HEK293 (cell line): ENCODE data around the gene PLEKHA1.

Experiments
- CTCF ChIA-PET: fragments of 350-600 bp; formaldehyde crosslinking; extraction: SDS; loops from one replicate; lab custom pipeline; 2021; ENCODE audit warnings: antibody characterized with exemption; lab: Yijun Ruan, JAX
- POLR2A ChIA-PET: fragments of 300-600 bp; formaldehyde crosslinking; extraction: SDS; loops from one replicate; lab custom pipeline; 2020; ENCODE audit warnings: antibody characterized with exemption, inconsistent platforms; lab: Yijun Ruan, JAX
- H3K27ac ChIP-seq: fragments of 200-500 bp; sonication (Bioruptor generic); 2 replicates; pipeline ENCODE4 v1.5.1; 2014; ENCODE audit warnings: low read depth, low read length, control low read depth, inconsistent platforms; ENCODE audit errors: extremely low read depth
- H3K36me3 ChIP-seq, 2 experiments: fragments of 200-500 bp in 1 of 2; sonication (Bioruptor generic) in 1 of 2; 1 replicate in 1 of 2; 2 replicates in 1 of 2; pipeline ENCODE4 v1.5.1; 2014 to 2017; ENCODE audit warnings: inconsistent platforms in 2 of 2, low read length in 2 of 2; ENCODE audit not compliant: control insufficient read depth in 2 of 2, insufficient read depth in 1 of 2
- H3K4me1 ChIP-seq: fragments of 200-500 bp; sonication (Bioruptor generic); 2 replicates; pipeline ENCODE4 v1.5.1; 2014; ENCODE audit warnings: mild to moderate bottlenecking, low read length, inconsistent platforms; ENCODE audit not compliant: control insufficient read depth, insufficient read depth
- H3K4me3 ChIP-seq: 2 replicates; pipeline ENCODE4 v1.5.1; 2011; ENCODE audit warnings: low read depth, mild to moderate bottlenecking, control low read depth, low read length, moderate library complexity
- H3K9me3 ChIP-seq: fragments of 200-500 bp; sonication (Bioruptor generic); 2 replicates; pipeline ENCODE4 v1.5.1; 2014; ENCODE audit warnings: low read depth, low read length, inconsistent platforms; ENCODE audit not compliant: control insufficient read depth, insufficient read depth
- EGR2 ChIP-seq: fragments of 450-650 bp; formaldehyde crosslinking; IDR thresholded peaks from 2 replicates; pipeline ENCODE4 v1.5.1; 2016; ENCODE audit warnings: low read depth, missing biosample characterization, missing genetic modification characterization
- GLIS2 ChIP-seq: fragments of 450-650 bp; formaldehyde crosslinking; IDR thresholded peaks from 2 replicates; pipeline ENCODE4 v1.5.1; 2016; ENCODE audit warnings: missing biosample characterization, missing genetic modification characterization
- KLF8 ChIP-seq: fragments of 450-650 bp; formaldehyde crosslinking; IDR thresholded peaks from 2 replicates; pipeline ENCODE4 v1.5.1; 2016; ENCODE audit warnings: missing biosample characterization, missing genetic modification characterization
- SP2 ChIP-seq: fragments of 450-650 bp; formaldehyde crosslinking; IDR thresholded peaks from 2 replicates; pipeline ENCODE4 v1.5.1; 2016; ENCODE audit warnings: missing biosample characterization, missing genetic modification characterization
- TCF7L2 ChIP-seq: IDR thresholded peaks from 2 replicates; pipeline ENCODE4 v1.6.1; 2011; ENCODE audit warnings: low read depth, mild to moderate bottlenecking, inconsistent platforms, low read length, moderate library complexity, borderline replicate concordance
- ZNF121 ChIP-seq: fragments of 450-650 bp; formaldehyde crosslinking; IDR thresholded peaks from 2 replicates; pipeline ENCODE4 v1.5.1; 2016; ENCODE audit warnings: missing biosample characterization, missing genetic modification characterization
- ZNF2 ChIP-seq: fragments of 450-650 bp; formaldehyde crosslinking; IDR thresholded peaks from 2 replicates; pipeline ENCODE4 v1.5.1; 2016; ENCODE audit warnings: missing biosample characterization, missing genetic modification characterization
- ZNF426 ChIP-seq: fragments of 450-650 bp; formaldehyde crosslinking; IDR thresholded peaks from 2 replicates; pipeline ENCODE4 v1.5.1; 2017; ENCODE audit warnings: missing biosample characterization, missing genetic modification characterization, mild to moderate bottlenecking, inconsistent platforms, moderate library complexity
- ZNF521 ChIP-seq: fragments of 450-650 bp; formaldehyde crosslinking; IDR thresholded peaks from 2 replicates; pipeline ENCODE4 v1.5.1; 2017; ENCODE audit warnings: missing biosample characterization, mild to moderate bottlenecking, missing genetic modification characterization
- ZNF530 ChIP-seq: fragments of 450-650 bp; formaldehyde crosslinking; IDR thresholded peaks from 2 replicates; pipeline ENCODE4 v1.5.1; 2016; ENCODE audit warnings: low read depth, missing biosample characterization, missing genetic modification characterization
- ZNF549 ChIP-seq: fragments of 450-650 bp; IDR thresholded peaks from 2 replicates; pipeline ENCODE4 v1.5.1; 2018; ENCODE audit warnings: missing biosample characterization, missing genetic modification characterization, mild to moderate bottlenecking, inconsistent platforms, moderate library complexity
- ZNF623 ChIP-seq: fragments of 450-650 bp; formaldehyde crosslinking; IDR thresholded peaks from 2 replicates; pipeline ENCODE4 v1.5.1; 2016; ENCODE audit warnings: missing biosample characterization, missing genetic modification characterization
- ZNF701 ChIP-seq: fragments of 450-650 bp; formaldehyde crosslinking; IDR thresholded peaks from 2 replicates; pipeline ENCODE4 v1.5.1; 2016; ENCODE audit warnings: missing biosample characterization, missing genetic modification characterization
- TF ChIP-seq, protein P1 (sequence below): fragments of 450-650 bp; formaldehyde crosslinking; IDR thresholded peaks from 2 replicates; pipeline ENCODE4 v1.5.1; 2016; ENCODE audit warnings: missing biosample characterization, missing genetic modification characterization, low read depth
- TF ChIP-seq, protein P2 (sequence below): fragments of 450-650 bp; formaldehyde crosslinking; IDR thresholded peaks from 2 replicates; pipeline ENCODE4 v1.5.1; 2016; ENCODE audit warnings: missing biosample characterization, missing genetic modification characterization
- TF ChIP-seq, protein P3 (sequence below): fragments of 450-650 bp; formaldehyde crosslinking; IDR thresholded peaks from 2 replicates; pipeline ENCODE4 v1.5.1; 2017; ENCODE audit warnings: missing biosample characterization, mild to moderate bottlenecking, missing genetic modification characterization, moderate library complexity

The PLEKHA1 gene

DNA sequence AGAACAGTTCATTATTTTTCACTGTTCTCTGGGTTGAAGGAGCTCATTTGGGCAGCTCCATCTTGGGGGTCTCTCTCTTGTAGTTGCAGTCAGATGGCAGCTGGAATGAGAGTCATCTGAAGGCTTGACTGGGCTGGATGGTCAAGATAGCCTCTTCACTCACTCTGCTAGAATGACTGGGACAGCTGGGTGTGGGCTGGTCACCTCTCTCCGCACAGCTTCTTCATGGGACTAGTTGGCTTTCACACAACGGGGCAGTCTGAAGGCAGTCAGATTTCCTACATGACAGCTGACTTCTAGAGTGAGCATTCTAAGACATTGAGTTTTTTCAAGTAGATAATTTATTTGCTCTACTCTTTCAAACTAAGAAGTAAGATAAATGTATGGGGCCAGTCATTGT, 13.1 kb downstream of the PLEKHA1 start (continued):
- TF ChIP-seq, protein P1, sequence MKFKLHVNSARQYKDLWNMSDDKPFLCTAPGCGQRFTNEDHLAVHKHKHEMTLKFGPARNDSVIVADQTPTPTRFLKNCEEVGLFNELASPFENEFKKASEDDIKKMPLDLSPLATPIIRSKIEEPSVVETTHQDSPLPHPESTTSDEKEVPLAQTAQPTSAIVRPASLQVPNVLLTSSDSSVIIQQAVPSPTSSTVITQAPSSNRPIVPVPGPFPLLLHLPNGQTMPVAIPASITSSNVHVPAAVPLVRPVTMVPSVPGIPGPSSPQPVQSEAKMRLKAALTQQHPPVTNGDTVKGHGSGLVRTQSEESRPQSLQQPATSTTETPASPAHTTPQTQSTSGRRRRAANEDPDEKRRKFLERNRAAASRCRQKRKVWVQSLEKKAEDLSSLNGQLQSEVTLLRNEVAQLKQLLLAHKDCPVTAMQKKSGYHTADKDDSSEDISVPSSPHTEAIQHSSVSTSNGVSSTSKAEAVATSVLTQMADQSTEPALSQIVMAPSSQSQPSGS (tag by site-specific recombination): no peak
- no peak for TF ChIP-seq EGR2 (tag by site-specific recombination)
- TF ChIP-seq ZNF521 (tag by site-specific recombination): no peak
- TF ChIP-seq, all 188 proteins: peak for 0

DNA sequence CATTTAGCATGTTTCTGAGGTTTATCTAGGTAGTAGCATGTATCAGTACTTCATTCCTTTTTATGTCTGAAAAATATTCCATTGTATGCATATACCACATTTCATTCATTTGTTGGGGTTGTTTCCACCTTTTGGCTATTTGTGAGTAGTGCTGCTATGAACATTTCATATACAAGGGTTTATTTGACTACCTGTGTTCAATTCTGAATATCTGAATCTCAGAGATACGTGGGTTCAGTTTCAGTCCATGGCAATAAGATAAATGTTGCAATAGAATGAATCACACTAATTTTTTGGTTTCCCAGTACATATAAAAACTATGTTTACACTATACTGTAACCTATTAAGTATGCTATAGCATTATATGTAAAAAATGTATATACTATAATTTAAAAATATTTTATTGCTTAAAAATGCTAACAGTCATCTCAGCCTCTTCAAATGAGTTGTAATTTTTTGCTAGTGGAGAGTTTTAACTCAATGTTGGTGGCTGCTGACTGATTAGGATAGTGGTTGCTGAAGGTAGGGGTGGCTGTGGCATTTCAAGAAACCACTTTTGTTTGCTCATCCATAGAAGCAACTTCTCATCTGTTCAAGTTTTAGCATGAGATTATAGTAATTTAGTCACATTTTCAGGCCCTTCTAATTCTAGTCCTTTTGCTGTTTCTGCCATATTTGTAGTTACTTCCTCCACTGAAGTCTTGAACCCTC, 13.9 kb downstream of the PLEKHA1 start:
- Histone ChIP-seq H3K4me3 (no peak overlapping the region), H3K27ac (no peak overlapping the region), H3K9me3 (no peaks in the 10 kb centered on the region), H3K36me3 (peaks cover 0 to 3% of the 10 kb centered on the region in 2 experiments; a peak in 1 of 3 replicates), H3K4me1 (peaks cover 3% of the 10 kb centered on the region; the same call in 1 of the 2 replicates)
- TF ChIP-seq, protein P2, sequence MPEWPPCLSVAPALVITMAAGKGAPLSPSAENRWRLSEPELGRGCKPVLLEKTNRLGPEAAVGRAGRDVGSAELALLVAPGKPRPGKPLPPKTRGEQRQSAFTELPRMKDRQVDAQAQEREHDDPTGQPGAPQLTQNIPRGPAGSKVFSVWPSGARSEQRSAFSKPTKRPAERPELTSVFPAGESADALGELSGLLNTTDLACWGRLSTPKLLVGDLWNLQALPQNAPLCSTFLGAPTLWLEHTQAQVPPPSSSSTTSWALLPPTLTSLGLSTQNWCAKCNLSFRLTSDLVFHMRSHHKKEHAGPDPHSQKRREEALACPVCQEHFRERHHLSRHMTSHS (tag by site-specific recombination): no peak
- TF ChIP-seq ZNF549 (tag by site-specific recombination) (no peak), GLIS2 (tag by site-specific recombination) (no peak), KLF8 (tag by site-specific recombination) (no peak), TCF7L2 (no peak), SP2 (no peak), ZNF530 (tag by site-specific recombination) (no peak), ZNF426 (no peak), ZNF2 (tag by site-specific recombination) (no peak), ZNF701 (tag by site-specific recombination) (no peak), ZNF623 (no peak)
- TF ChIP-seq, protein P1 (tag by site-specific recombination): no peak
- POLR2A ChIA-PET: no interaction called here
- CTCF ChIA-PET: no interaction called here

DNA sequence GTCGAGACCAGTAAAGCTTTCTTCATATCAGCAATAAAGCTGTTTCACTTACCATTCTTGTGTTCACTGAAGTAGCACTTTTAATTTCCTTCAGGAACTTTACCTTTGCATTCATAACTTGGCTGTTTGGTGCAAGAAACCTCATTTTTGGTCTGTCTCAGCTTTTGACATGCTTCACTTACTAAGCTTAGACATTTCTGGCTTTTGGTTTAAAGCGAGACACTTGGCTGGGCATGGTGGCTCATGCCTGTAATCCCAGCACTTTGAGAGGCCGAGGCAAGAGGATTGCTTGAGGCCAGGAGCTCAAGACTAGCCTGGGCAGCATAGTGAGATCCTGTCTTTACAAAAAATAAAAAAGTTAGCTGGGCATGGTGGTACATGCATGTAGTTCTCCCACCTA, 15.8 kb downstream of the PLEKHA1 start:
- no peak overlapping the region for H3K4me3 ChIP-seq
- POLR2A ChIA-PET: no interaction called here
- no peak overlapping the region for H3K27ac ChIP-seq
- peaks cover 3% of the 10 kb centered on the region; the same call in 1 of the 2 replicates for H3K4me1 ChIP-seq
- TF ChIP-seq ZNF121 (tag by site-specific recombination): 0 out of 2 replicates have a peak, but pooled peaks have one; percentile 26
- TF ChIP-seq, protein P3, sequence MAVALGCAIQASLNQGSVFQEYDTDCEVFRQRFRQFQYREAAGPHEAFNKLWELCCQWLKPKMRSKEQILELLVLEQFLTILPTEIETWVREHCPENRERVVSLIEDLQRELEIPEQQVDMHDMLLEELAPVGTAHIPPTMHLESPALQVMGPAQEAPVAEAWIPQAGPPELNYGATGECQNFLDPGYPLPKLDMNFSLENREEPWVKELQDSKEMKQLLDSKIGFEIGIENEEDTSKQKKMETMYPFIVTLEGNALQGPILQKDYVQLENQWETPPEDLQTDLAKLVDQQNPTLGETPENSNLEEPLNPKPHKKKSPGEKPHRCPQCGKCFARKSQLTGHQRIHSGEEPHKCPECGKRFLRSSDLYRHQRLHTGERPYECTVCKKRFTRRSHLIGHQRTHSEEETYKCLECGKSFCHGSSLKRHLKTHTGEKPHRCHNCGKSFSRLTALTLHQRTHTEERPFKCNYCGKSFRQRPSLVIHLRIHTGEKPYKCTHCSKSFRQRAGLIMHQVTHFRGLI (tag by site-specific recombination): no peak
- peaks cover 11 to 16% of the 10 kb centered on the region in 2 experiments for H3K36me3 ChIP-seq
- H3K9me3 ChIP-seq: no peaks in the 10 kb centered on the region
- CTCF ChIA-PET: interaction anchor here (0.7 to 1.4 kb wide), 4 partner anchors 14 to 122 kb away, joined by 3 to 6 read pairs (median 3); no protein-coding TSS in a partner anchor
